Upper lobe of right lung (tissue), 1 donor: ENCODE data around the gene COPG2. TPM values are rescaled to one million over a fixed set of nuclear protein-coding genes. Genes with fewer than 3 reads are reported as not detected.
A peak's percentile ranks its signal among the peaks of the same experiment; 100 is the strongest.
"Not testable (repeated sequence)": the region's sequence is repeated elsewhere in the genome, so short reads cannot be mapped to it uniquely, and the experiment has no call there.

Experiments used
- ATAC-seq: fragments of 200-7000 bp; cut with Tn5 transposase; one replicate; pipeline ENCODE4 v1.9.1; 2020; ENCODE audit warnings: mild to moderate bottlenecking, moderate library complexity
- DNase-seq: peaks from one replicate; pipeline ENCODE4 v3.0.0-alpha.2; 2020
- H3K27ac ChIP-seq: fragments of 200-600 bp; one replicate; pipeline ENCODE4 v1.8.0; 2022
- H3K27me3 ChIP-seq: fragments of 200-600 bp; one replicate; pipeline ENCODE4 v1.8.0; 2022; ENCODE audit warnings: mild to moderate bottlenecking
- H3K36me3 ChIP-seq: fragments of 200-600 bp; one replicate; pipeline ENCODE4 v1.8.0; 2022
- H3K4me1 ChIP-seq: fragments of 200-600 bp; one replicate; pipeline ENCODE4 v1.8.0; 2022
- H3K4me3 ChIP-seq: fragments of 200-600 bp; one replicate; pipeline ENCODE4 v1.8.0; 2022; ENCODE audit warnings: mild to moderate bottlenecking
- H3K9me3 ChIP-seq: fragments of 200-600 bp; one replicate; pipeline ENCODE4 v1.8.0; 2022
- CTCF ChIP-seq: fragments of 200-600 bp; IDR thresholded peaks from one replicate; pipeline ENCODE4 v1.8.0; 2022; ENCODE audit warnings: antibody characterized with exemption
- intact Hi-C: fragments of 100-400 bp; cut with DNase I; formaldehyde crosslinking; loops from one replicate; pipeline ENCODE4 v1.11.0; 2022
- total RNA-seq: library from RNA; stranded (reverse); fragmentation: NEBNext Ultra II Directional; extraction: Animal tissue kit (Norgen Biotek cat#: 25700); gene quantifications from one replicate; pipeline ENCODE4 v1.2.1, GENCODE V29; 2021
- donor health status: DM: no; HTN: yes; CAD: no; lungs with severe emphysema.

The COPG2 gene
- total RNA-seq, 1 donor from 2014 or later, result 16.3 TPM

- Histone ChIP-seq H3K9me3 (no peaks in the 10 kb centered on the region), H3K4me3 (no peak overlapping the region), H3K27me3 (no peaks in the 10 kb centered on the region), H3K27ac (no peak overlapping the region), H3K4me1 (no peaks in the 10 kb centered on the region), H3K36me3 (no peaks in the 10 kb centered on the region)
- ATAC-seq, result no peak
- intact Hi-C loops, result no loop called here
- DNase-seq, result no peak
- TF ChIP-seq CTCF, result no peak
These were observed 72.6 kb downstream of the COPG2 start for GRCh38 chr7:130595986-130596385.

GRCh38 chr7:130593033-130593432 is 75.5 kb downstream of the COPG2 start:
- H3K27me3 ChIP-seq, result no peaks in the 10 kb centered on the region
- intact Hi-C loops, result no loop called here
- no peaks in the 10 kb centered on the region for H3K9me3 ChIP-seq
- no peak for TF ChIP-seq CTCF
- no peaks in the 10 kb centered on the region for H3K4me1 ChIP-seq
- no peak overlapping the region for H3K4me3 ChIP-seq
- DNase-seq (no peak), ATAC-seq (no peak)
- H3K27ac ChIP-seq, result no peak overlapping the region
- H3K36me3 ChIP-seq, result no peaks in the 10 kb centered on the region

GRCh38 chr7:130591464-130591863 is 77.1 kb downstream of the COPG2 start:
- H3K27me3 ChIP-seq, H3K9me3 ChIP-seq, H3K4me3 ChIP-seq, ATAC-seq, intact Hi-C loops, DNase-seq, H3K36me3 ChIP-seq, H3K4me1 ChIP-seq, H3K27ac ChIP-seq: not testable (repeated sequence)

- intact Hi-C loops, H3K4me3 ChIP-seq, H3K4me1 ChIP-seq, H3K9me3 ChIP-seq, H3K27ac ChIP-seq, H3K36me3 ChIP-seq, ATAC-seq, DNase-seq, H3K27me3 ChIP-seq: not testable (repeated sequence)
These were observed 82.6 kb downstream of the COPG2 start for GRCh38 chr7:130585932-130586331.

GRCh38 chr7:130575110-130575509 is 93.4 kb downstream of the COPG2 start:
- H3K9me3 ChIP-seq, H3K36me3 ChIP-seq, ATAC-seq, H3K27ac ChIP-seq, H3K27me3 ChIP-seq, H3K4me3 ChIP-seq, intact Hi-C loops, DNase-seq, H3K4me1 ChIP-seq: not testable (repeated sequence)

- H3K4me3 ChIP-seq, H3K9me3 ChIP-seq, intact Hi-C loops, H3K4me1 ChIP-seq, ATAC-seq, H3K36me3 ChIP-seq, H3K27ac ChIP-seq, DNase-seq, H3K27me3 ChIP-seq: not testable (repeated sequence)
These were observed 98.4 kb downstream of the COPG2 start for GRCh38 chr7:130570144-130570543.

GRCh38 chr7:130566898-130567280 is 101.7 kb downstream of the COPG2 start:
- intact Hi-C loops, result no loop called here
- Histone ChIP-seq H3K4me1 (no peaks in the 10 kb centered on the region), H3K4me3 (no peak overlapping the region), H3K9me3 (peaks cover 6% of the 10 kb centered on the region), H3K36me3 (no peaks in the 10 kb centered on the region), H3K27ac (peak overlapping the region; percentile 45), H3K27me3 (no peaks in the 10 kb centered on the region)
- no peak for ATAC-seq
- TF ChIP-seq CTCF, result no peak
- DNase-seq, result no peak

- ATAC-seq, result peak; percentile 80
- H3K27ac ChIP-seq, result peak overlapping the region; percentile 45
- no peaks in the 10 kb centered on the region for H3K27me3 ChIP-seq
- no peaks in the 10 kb centered on the region for H3K4me1 ChIP-seq
- peaks cover 6% of the 10 kb centered on the region for H3K9me3 ChIP-seq
- no peak for TF ChIP-seq CTCF
- H3K36me3 ChIP-seq, result no peaks in the 10 kb centered on the region
- no peak for DNase-seq
- H3K4me3 ChIP-seq, result no peak overlapping the region
- intact Hi-C loops, result no loop called here
These were observed 102.2 kb downstream of the COPG2 start for GRCh38 chr7:130566168-130566897.
